ENCODE results near the gene ZNF474.

Gene ZNF474

DNA sequence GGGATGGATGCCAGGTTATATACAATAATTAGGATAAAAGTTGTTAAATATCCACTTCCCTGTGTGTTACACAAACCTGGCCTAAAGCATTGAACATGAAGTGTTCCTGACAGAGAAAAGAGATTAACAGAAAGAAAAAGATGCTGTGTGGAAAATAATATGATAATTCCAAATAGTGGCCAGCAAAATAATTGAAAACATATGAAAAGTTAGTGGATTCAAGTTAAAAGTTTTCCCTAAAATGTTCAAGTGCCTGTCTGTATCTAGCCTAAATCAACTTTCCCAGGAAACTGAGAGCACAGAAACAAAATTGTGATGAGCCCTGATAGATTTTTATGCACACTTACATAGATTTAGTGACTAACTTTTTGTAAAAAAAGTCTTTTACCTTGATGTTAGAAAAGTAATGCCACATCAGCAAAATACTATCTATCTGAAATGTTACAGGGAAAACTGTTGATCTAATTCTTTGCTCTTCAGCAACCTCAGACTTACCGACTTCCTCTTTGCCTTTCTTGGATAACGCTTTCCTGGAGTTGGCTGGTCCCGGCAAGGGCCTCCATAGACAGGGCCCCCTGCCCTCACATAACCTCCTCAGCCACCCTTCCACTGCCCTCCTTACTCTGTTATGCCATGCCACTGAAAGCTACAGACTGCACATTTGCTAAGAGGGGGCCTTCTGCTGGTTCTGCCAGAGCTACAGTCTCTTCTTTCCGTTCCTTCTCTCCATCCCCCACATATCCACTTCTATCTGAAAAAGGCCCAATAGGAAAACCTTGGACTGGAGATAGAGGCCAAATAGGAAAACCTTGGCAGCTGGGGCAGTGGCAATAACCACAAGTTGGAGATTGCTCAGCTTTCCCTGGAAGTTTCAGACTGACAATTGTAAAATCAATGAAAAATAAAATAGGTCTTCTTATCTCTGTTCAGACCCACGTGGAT is 44.4 kb downstream of the ZNF474 start:
- Histone ChIP-seq H3K36me3 (ENCODE audit: insufficient read depth, low read length) (no peaks in the 10 kb centered on the region), H3K9me3 (ENCODE audit: control insufficient read depth, insufficient read depth, low read length) (no peaks in the 10 kb centered on the region), H3K9ac (ENCODE audit: low read depth, low read length) (no peak overlapping the region), H3K4me1 (ENCODE audit: insufficient read depth, low read length) (peaks cover 6% of the 10 kb centered on the region)

DNA sequence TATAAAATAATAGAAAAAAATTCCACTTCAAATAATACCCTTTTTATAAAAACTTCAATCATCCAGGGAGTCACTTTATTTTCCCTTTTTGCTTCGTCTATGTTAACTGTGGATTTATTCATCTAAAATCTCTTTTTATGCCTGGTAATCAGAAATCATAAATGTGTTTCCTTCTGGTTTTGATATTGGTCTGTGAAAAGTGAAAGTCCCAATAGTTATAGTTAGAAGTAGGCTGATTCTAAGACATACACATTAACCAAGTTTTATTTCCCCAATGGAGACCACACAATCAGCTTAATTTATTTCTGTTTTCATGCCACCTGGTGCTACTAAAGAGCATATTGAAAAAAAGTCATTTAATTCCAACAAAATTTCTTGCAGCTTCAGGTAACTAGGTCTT is 45.7 kb downstream of the ZNF474 start:
- H3K4me1 ChIP-seq (ENCODE audit: insufficient read depth, low read length), result peaks cover 5% of the 10 kb centered on the region
- no peaks in the 10 kb centered on the region for H3K9me3 ChIP-seq (ENCODE audit: control insufficient read depth, insufficient read depth, low read length)
- H3K9ac ChIP-seq (ENCODE audit: low read depth, low read length), result no peak overlapping the region
- no peaks in the 10 kb centered on the region for H3K36me3 ChIP-seq (ENCODE audit: insufficient read depth, low read length)

DNA sequence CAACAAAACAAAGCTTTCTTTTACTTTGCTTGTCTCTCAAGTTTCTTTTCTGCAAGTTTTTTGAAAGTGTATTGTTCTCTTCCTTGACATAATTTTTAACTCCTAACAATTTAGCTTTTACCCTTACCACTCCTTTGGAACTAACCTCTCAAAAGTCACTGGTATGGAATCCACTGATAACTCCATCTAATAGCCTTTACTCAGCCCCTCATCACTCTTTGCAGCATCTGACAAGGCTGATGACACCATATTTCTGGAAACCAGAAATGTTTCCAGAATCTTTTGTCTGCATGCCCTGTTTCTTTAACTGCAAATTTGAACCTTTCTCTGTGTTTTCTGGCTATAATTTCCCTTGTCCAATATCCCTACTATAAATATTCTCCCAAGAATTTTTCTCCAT is 46.5 kb downstream of the ZNF474 start:
- H3K4me1 ChIP-seq (ENCODE audit: insufficient read depth, low read length), result peaks cover 6% of the 10 kb centered on the region; the same call in 1 of the 2 replicates
- H3K36me3 ChIP-seq (ENCODE audit: insufficient read depth, low read length), result no peaks in the 10 kb centered on the region
- H3K9ac ChIP-seq (ENCODE audit: low read depth, low read length), result no peak overlapping the region
- H3K9me3 ChIP-seq (ENCODE audit: control insufficient read depth, insufficient read depth, low read length), result no peaks in the 10 kb centered on the region

DNA sequence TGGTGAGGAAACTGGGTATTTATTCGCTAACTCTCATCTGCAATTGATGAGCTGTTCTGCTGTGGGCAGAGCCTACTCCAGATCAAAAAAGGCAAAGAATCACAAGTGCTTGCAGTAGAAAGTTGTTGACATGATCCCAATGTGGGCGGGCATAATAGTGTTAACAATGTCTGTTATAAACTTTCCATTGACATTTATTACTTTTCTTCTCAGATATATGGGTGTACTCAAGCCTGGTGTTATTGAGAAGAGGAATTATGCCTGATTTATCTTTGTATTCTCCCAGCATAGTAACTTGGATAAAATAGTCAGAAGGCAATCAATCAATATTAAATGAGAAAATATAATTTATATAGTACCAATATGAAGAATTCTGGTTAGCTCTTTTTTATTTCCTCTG is 47.8 kb downstream of the ZNF474 start:
- no peak overlapping the region for H3K9ac ChIP-seq (ENCODE audit: low read depth, low read length)
- H3K36me3 ChIP-seq (ENCODE audit: insufficient read depth, low read length), result no peaks in the 10 kb centered on the region
- H3K9me3 ChIP-seq (ENCODE audit: control insufficient read depth, insufficient read depth, low read length), result no peaks in the 10 kb centered on the region
- peaks cover 10% of the 10 kb centered on the region for H3K4me1 ChIP-seq (ENCODE audit: insufficient read depth, low read length)

DNA sequence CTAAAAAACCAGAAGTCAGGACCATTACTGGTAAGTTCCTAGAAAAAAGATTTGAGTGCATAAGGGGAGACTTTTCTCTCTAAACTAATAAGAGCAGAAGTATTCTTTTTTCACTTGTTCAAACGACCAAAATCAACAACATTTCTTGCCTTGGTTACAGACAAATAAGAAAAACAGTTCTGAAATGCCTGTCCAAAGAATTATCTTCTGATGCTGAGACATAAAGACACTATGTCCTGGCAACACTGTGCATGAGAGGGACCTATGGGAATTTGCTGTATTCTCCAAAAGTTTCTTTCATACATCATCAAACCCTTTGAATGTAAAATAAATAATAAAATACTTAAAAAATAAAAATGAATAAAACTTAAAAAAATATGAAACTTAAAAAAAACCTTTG is 50.4 kb downstream of the ZNF474 start:
- no peak overlapping the region for H3K9ac ChIP-seq (ENCODE audit: low read depth, low read length)
- H3K36me3 ChIP-seq (ENCODE audit: insufficient read depth, low read length), result no peaks in the 10 kb centered on the region
- H3K4me1 ChIP-seq (ENCODE audit: insufficient read depth, low read length), result peaks cover 26% of the 10 kb centered on the region
- no peaks in the 10 kb centered on the region for H3K9me3 ChIP-seq (ENCODE audit: control insufficient read depth, insufficient read depth, low read length)

DNA sequence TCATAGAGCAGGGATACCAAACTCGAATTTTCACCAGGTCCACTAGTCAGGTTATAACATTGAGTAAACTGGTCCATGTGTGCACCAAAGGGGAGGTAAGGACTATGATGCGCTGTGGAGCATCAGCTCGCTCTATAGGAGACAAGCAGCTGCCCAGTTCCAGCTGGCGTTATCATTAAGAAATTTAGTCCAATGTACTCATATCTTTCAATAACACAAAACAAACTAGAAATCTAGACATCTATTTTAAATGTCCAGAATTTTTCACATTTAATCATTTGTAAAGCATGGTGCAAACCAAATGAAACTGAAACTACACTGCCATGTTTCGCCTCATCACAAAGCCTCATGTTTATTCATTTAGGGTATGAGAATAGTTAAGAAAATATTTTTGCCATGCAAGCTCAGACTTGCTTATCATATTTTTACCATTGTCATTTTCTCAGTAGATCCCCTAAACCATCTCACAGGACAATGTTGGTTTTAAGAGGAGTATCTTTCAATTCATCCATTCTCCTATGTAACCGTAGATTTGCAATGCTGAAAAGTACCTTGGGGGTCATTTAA is 50.9 kb downstream of the ZNF474 start:
- no peaks in the 10 kb centered on the region for H3K36me3 ChIP-seq (ENCODE audit: insufficient read depth, low read length)
- H3K9me3 ChIP-seq (ENCODE audit: control insufficient read depth, insufficient read depth, low read length), result no peaks in the 10 kb centered on the region
- no peak overlapping the region for H3K9ac ChIP-seq (ENCODE audit: low read depth, low read length)
- H3K4me1 ChIP-seq (ENCODE audit: insufficient read depth, low read length), result peaks cover 26% of the 10 kb centered on the region

DNA sequence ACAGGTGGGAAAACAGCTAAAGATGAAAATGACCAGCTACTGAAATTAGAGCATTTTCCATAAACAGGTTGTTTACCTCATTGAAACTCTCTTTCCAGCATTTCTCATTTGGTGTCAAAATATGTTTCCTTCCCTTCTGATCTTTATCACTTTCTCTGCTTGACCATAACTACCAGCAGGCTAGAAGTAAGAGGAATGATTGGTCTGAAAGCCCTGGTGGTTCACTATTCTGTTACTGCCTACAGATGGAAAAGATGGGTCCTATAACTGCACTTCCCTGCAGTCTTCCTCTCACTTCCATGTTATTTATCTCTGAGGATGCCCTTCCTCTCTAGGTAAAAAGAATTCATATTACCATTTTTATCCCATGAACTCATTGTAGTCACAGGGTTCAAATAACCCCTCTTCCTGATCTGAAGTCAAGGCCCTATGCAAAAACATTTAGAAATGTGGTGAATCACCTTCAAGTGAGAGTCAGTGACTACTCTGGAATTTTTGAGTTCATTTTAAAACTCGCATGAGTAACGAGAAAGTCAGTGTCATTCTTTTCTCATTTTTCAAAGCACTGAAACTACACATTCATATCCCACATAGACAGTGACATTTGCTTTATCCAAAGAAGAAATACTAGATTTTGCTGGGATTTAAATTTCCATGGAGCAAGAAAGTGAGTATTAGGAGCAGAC is 51.7 kb downstream of the ZNF474 start:
- H3K4me1 ChIP-seq (ENCODE audit: insufficient read depth, low read length), result peaks cover 26% of the 10 kb centered on the region
- H3K9ac ChIP-seq (ENCODE audit: low read depth, low read length), result no peak overlapping the region
- H3K9me3 ChIP-seq (ENCODE audit: control insufficient read depth, insufficient read depth, low read length), result no peaks in the 10 kb centered on the region
- no peaks in the 10 kb centered on the region for H3K36me3 ChIP-seq (ENCODE audit: insufficient read depth, low read length)

DNA sequence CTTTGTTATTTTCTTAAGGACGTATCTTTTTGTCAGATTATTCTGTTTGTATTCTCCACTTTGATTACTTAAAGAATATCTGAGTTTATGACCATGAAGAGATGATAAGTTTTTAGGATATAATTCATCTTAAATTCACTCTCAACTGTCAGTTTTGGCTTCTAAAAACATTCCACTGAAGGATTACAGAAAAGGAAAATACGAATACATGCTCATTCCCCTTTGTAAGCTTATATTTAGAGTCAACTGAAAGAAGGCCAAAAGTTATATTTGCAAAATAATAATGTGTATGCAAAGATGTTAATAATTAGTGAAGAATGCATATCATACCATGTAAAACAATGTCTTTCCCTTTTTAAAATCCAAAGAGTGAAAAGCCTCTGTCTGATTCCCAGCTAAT is 52.5 kb downstream of the ZNF474 start:
- Histone ChIP-seq H3K4me1 (ENCODE audit: insufficient read depth, low read length) (peaks cover 26% of the 10 kb centered on the region), H3K9me3 (ENCODE audit: control insufficient read depth, insufficient read depth, low read length) (no peaks in the 10 kb centered on the region), H3K9ac (ENCODE audit: low read depth, low read length) (no peak overlapping the region), H3K36me3 (ENCODE audit: insufficient read depth, low read length) (no peaks in the 10 kb centered on the region)

DNA sequence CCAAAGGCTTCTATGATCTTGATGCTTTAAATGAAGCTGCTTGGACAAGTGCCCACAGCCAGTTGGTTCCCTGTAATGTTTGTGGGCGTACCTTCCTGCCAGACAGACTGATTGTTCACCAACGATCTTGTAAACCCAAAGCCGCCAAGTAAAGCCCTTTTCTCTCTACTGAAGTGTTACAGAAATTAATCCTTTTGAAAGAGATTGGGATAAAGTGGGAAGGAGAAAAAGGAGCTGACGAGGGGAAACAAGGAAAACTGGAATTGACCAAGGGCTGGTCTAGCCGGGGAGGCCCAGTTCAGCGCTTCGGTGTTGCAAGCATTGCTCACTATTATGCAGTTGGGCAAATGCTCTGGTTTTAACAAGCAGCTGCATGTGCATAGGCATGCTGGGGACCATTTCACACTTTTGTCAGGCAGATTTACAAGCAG is 53.2 kb downstream of the ZNF474 start:
- peaks cover 26% of the 10 kb centered on the region for H3K4me1 ChIP-seq (ENCODE audit: insufficient read depth, low read length)
- no peaks in the 10 kb centered on the region for H3K9me3 ChIP-seq (ENCODE audit: control insufficient read depth, insufficient read depth, low read length)
- H3K36me3 ChIP-seq (ENCODE audit: insufficient read depth, low read length), result no peaks in the 10 kb centered on the region
- no peak overlapping the region for H3K9ac ChIP-seq (ENCODE audit: low read depth, low read length)

DNA sequence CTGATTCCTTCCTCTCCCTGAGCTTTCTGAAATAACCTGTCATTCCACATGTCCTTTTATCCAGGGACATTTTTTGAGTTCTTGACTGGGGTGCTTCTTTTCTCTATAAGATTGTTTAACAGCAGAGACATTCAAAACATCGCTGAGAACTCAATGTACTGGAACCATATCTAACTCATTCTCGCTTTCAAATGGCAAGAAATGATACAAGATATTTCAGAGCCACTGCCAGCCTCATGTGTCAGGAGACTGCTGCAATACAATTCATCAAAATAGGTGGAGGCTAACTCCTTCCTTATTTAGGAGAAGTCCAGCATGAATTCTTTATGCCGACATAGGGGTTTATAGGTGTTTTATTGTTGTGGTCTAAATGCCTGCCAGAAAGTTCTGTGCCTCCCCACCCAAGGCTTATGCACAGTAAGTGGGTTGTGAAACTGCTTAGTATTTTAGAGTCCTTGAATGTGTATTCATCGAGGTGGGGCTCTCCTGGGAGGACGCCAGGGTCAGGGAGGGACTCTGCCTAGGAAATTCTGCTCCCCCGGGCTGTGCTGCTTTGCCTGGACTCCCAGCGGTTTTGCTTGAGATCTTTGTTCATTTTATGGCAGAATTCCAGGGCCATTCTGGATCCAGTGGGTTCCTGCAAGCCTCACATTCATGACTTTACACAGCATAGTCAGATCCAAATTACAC is 53.9 kb downstream of the ZNF474 start:
- H3K9ac ChIP-seq (ENCODE audit: low read depth, low read length), result no peak overlapping the region
- peaks cover 26% of the 10 kb centered on the region for H3K4me1 ChIP-seq (ENCODE audit: insufficient read depth, low read length)
- H3K9me3 ChIP-seq (ENCODE audit: control insufficient read depth, insufficient read depth, low read length), result no peaks in the 10 kb centered on the region
- H3K36me3 ChIP-seq (ENCODE audit: insufficient read depth, low read length), result no peaks in the 10 kb centered on the region

DNA sequence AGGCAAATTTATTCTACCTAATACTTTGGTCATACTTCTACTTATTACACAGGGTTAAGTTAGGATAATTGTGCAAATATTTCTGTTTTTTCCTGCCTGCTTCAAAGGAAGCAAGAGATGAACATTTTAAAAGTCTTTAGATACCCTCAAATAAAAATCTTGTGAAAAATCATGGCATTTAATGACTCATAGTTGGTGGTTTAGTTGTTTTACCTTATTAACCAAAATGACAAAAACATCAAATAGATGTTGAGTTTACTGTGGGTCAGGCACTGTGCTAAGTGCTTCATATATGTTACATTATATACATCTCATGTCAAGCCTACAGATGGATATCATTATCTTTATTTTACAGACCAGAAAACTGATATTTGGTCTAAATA is 54.4 kb downstream of the ZNF474 start:
- H3K9ac ChIP-seq (ENCODE audit: low read depth, low read length), result no peak overlapping the region

DNA sequence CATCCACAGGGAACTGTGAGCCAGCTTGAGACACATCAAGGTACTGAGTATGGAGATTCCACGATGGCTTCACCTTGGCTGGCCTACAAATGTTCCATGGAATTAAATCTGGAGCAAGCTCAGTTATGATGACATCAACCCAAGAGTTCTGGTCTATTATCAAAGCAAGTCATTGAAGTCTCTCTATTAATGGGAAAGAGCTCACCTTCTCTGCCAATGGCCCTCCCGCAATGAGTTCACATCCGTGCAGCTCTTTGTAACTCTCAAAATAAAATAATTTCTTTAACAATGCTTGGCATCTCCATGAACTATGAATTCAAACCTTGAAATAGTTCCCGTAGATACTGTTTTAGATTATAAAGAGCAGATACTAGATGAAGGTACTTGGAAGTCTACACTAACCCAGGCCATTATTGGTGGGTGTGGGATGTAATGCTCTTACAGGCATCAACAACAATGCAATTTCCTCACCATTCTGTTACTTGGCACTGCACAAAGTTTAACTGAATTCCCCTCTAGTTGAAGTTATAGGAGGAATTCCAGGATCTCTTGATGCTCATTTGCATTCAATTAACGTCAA is 55.4 kb downstream of the ZNF474 start:
- peaks cover 26% of the 10 kb centered on the region for H3K4me1 ChIP-seq (ENCODE audit: insufficient read depth, low read length)
- H3K9me3 ChIP-seq (ENCODE audit: control insufficient read depth, insufficient read depth, low read length), result no peaks in the 10 kb centered on the region
- no peak overlapping the region for H3K9ac ChIP-seq (ENCODE audit: low read depth, low read length)

More for the DNA sequence above, 54.4 kb downstream of the ZNF474 start:
- Histone ChIP-seq H3K4me1 (ENCODE audit: insufficient read depth, low read length) (peaks cover 26% of the 10 kb centered on the region), H3K36me3 (ENCODE audit: insufficient read depth, low read length) (no peaks in the 10 kb centered on the region), H3K9me3 (ENCODE audit: control insufficient read depth, insufficient read depth, low read length) (no peaks in the 10 kb centered on the region)

DNA sequence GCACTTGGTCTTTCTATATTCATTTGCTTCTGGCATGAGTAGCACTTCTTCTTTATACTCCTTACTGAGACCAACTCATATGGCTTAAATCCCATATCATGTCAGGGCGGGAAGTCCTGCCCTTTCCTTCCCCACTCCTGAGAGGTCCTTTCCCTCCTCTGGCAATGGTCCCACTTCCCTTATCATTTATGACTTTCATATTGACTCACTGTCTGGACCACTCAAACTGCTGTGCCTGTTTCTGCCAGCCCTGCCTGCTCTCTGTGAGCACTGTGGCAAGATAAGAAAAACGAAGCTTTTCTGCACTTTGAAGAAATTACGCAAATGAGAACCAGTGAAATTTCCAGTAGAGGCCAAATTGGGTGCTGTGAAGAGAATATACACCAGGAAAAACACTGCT is 58.1 kb downstream of the ZNF474 start:
- Histone ChIP-seq H3K36me3 (ENCODE audit: insufficient read depth, low read length) (no peaks in the 10 kb centered on the region), H3K9me3 (ENCODE audit: control insufficient read depth, insufficient read depth, low read length) (no peaks in the 10 kb centered on the region), H3K9ac (ENCODE audit: low read depth, low read length) (no peak overlapping the region), H3K4me1 (ENCODE audit: insufficient read depth, low read length) (peaks cover 12% of the 10 kb centered on the region)

More for the DNA sequence above, 55.4 kb downstream of the ZNF474 start:
- no peaks in the 10 kb centered on the region for H3K36me3 ChIP-seq (ENCODE audit: insufficient read depth, low read length)

DNA sequence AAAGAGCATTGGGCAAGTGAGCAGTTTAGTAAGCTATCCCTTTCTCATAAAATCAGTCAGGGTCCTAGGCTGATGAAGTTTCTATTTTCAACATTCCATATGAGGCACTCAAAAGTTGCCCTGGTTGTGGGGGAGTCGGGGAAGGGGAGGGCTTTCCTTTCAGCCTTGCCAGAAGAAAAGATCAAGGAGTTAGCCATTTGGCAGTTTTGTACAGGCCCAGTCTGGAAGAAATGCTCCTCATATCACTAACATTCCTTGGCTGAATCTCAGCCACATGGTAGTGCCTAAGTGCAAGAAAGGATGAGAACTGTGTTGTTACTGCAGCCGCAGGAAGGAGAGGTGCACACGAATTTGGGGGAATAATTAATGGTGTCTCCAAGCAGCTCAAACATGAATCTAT is 60.8 kb downstream of the ZNF474 start:
- Histone ChIP-seq H3K36me3 (ENCODE audit: insufficient read depth, low read length) (no peaks in the 10 kb centered on the region), H3K9ac (ENCODE audit: low read depth, low read length) (no peak overlapping the region), H3K4me1 (ENCODE audit: insufficient read depth, low read length) (no peaks in the 10 kb centered on the region), H3K9me3 (ENCODE audit: control insufficient read depth, insufficient read depth, low read length) (no peaks in the 10 kb centered on the region)

All from ES-I3 (cell line).